Fibroblast of gingiva (primary cell): ENCODE data around the gene IRX2.

Experiments used
- DNase-seq: peaks from one replicate; pipeline ENCODE4 v3.0.0-alpha.2; 2011; ENCODE audit warnings: low read depth

Gene IRX2

GRCh38 chr5:2751592-2752021 is at the start of gene IRX2:
Gene IRX2 (minus strand): TSS chr5:2751677. CDS start chr5:2751413, 264 bp downstream.
- DNase-seq: peak; percentile 43

GRCh38 chr5:2800035-2800434 is 48.6 kb upstream of the IRX2 start:
- no peak for DNase-seq

GRCh38 chr5:2797981-2798380 is 46.5 kb upstream of the IRX2 start:
- no peak for DNase-seq

- no peak for DNase-seq
Measured at GRCh38 chr5:2797160-2797559, 45.7 kb upstream of the IRX2 start.

DNA sequence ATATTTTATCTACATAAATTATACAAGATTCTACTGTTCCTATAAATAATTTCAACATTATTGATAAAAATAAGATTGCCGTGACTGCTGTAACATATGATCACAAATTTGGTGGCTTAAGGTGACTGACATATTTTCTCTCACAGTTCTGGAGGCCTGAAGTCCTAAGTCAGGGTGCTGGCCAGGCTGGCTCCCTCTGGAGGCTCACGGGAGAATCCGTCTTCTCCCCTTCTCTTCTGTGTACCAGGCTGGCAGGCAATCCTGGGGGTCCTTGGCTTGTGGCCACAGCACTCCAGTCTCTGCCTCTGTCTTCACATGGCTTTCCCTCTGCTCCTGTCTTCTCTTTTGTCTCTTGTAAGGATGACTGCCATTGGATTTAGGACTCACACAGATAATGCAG is 31.7 kb upstream of the IRX2 start:
- no peak for DNase-seq

DNA sequence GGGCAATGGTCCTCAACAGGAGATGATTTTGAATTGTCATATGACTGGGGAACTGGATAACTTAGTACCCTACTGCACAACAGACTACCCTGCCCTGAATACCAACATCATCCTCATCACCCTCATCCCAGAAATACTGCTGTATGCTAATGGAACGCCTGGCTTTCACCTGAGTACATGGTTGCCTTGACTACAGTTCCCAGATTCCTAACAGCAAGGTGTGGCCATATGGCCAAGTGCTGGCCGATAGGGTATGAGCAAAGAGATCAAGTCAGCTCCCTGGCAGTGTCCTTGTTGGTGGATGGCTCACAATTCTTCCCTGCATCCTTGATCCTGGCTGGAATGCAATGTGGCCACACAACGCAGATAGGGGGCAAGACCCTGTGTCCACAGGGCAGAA is 31.2 kb upstream of the IRX2 start:
- no peak for DNase-seq

DNA sequence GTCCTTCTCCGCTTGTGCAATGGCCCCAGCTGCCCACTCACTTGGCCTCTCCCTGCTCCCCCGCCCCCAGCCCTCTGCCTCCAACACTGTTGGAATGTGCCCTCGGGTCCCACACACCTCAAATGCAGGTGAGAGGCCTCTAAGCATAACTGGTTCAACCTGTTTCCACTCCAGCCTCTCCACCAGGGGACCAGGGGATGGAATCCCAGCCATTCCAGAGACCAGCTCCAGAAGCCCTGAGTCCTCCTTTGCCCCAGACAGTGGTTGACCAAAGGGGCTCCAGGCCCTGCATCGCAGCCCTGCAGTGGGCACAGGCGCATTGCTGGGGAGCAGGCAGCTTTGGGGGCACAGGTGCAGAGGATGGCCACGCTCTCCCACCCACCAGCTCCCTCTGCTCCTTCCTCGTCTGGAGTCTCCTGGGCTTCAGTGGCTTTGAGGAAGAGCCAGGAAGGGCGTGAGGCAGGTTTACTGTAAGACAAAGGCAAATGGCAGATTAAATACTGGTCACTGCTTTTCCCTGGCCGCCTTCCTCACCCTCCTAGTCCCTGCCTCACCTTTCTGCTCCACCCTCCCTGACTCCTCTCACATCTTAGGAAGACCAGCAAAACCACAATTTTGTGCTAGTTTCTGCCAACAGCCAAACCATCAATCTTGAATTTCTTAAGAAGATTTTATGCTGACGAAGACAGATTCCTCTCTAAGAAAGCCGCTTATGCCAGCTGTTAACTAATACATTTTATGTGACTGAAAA is 29.1 kb upstream of the IRX2 start:
- no peak for DNase-seq

DNA sequence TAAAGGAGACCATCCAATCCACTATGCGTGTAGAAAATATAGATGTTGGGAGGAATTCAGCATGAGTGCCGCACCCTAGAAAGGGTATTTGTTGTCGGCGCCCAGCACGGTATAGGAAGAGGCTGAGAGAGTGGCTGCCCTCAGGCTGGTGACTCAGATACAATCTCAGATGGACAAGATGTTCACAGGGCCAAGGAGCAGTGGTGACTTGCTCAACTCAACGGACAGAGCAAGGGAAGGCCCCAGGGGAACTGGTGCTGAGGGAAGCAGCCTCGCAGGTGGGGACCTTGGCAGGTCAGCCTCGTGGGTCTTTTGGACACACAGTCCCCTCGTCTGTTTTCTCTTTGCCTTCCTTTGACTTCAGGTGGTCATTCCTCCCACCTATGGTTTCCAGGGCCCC is 28.0 kb upstream of the IRX2 start:
- DNase-seq: no peak

- no peak for DNase-seq
Measured at GRCh38 chr5:2776337-2777302, 25.1 kb upstream of the IRX2 start.

- no peak for DNase-seq
Measured at GRCh38 chr5:2773327-2773726, 21.9 kb upstream of the IRX2 start.

DNA sequence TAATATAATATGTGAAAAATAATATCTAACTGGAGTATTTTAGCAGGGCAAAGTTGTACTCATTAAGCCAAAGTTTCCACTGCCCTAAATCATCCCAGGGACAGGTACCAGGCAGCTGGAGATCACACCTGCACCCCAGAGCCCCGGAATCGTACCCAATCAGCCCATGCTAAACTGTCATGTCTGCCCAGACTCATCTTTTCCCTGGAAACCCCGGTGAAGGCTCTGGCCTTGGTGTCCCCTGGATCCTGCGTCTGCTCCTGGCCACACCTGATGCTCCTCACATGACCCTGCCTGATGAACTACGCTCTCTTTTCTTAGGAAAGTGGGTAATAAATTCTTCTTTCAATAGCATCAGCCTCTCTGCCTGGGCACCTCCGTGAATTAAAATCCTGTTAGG is 15.6 kb upstream of the IRX2 start:
- DNase-seq: no peak

DNA sequence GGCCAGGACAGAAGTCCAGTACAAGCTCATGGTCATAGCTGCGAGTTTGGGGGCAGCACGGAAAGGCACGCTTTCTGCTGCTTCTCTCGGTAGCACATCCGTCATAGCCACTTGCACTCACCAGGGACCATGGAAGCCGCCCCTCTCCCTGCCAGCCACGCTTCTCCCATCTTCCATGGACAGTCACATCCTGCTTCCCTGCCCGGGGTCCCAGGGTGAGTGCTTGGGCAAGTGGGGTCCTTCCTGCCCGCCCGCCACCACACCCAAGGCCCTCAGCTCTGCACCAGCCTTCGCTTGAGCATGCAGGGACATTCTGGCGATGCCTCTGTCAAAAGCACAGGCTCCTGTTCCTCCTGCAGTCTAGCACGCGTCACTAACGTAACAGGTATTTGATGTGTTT is 13.1 kb upstream of the IRX2 start:
- DNase-seq: no peak

DNA sequence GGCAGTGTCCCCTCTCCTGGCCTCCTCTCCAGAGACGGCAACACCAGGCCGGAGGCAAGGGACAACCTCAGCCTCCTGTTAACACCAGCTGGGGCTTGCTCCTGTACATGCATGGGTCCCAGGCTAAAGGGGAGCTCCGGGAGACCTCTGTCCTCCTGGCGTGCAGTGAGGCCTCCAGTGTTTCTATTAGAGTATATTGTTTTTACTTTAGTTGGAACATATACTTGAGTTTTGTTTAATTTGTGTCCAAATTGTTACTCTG is 12.0 kb upstream of the IRX2 start:
- DNase-seq: no peak

- DNase-seq: no peak
Measured at GRCh38 chr5:2762744-2763532, 11.5 kb upstream of the IRX2 start.

DNA sequence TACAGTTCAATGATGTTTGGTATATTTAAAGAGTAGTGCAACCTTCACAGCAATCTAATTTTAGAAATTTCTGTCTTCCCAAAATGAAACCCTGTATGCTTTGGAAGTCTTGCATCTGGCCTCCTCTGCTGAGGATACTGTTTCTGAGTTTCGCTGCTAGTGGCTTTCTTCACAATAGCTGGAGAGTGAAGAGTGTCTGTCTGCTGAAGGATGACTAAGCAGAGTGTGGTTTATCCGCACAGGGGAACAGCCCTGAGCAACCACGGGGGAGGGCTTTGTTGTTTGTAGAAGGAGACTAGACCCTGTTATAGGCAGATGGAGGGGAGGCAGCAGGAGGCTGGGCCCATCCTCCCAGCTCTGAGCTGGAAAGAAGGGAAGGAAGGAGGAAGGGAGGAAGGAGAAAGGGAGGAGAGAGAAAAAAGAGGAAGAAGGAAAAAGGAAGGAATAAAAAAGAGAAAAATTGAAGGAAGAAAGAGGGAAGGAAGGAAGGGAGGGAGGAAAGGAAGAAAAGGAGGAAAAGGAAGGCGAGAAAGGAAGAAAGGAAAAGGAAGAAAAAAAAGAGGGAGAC is 10.5 kb upstream of the IRX2 start:
- DNase-seq: no peak

DNA sequence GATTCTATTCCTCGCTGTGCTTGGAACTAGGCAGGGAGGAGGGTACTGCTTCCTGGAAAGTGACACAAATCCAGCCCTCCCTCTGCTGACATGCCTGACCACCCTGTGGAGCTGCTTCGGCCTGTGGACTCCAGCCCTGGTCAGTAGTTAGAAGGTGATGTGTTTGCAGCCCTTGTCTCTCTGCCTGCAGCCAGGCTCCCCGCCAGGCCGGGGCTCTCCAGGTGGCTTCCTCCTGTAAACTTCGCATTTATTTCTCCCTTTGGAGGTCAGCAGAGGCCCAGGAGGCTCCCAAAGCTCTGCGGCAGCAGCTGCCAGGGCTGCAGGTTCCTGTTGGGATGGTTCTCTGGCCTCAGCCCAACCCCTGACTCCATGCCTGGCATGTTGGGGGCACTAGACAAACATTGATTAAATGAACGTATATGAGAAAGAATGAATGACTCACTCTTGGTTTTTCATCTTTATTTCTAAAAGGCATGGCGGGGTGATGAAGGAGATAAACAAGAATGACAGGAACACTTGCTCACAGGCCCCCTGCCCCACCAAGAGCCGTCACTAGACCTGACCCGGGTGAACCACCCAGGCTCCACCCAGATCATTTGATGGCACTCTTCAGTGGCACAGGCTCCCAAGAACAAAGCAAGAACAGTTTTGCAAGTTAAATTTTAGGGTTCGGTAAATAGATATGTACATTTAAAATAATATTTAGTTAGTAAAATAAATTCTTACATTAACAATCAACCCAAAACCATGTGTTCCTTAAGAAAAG is 8.4 kb upstream of the IRX2 start:
- DNase-seq: no peak

DNA sequence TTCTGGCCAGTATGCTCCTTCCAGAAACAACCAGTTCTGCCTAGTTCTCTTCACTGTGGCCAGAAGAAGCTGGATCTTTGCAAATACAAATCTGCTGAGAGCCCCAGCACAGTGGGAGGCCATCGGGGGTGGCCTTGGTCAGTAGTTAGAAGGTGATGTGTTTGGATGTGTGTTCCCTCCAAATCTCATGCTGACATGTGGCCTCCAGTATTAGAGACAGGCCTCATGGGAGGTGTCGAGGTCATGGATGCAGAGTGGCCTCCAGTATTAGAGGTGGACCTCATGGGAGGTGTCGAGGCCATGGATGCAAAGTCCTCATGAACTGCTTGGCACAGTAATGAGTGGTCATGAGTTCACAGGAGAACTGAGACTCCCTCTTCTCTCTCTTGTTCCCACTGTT is 7.6 kb upstream of the IRX2 start:
- DNase-seq: no peak

DNA sequence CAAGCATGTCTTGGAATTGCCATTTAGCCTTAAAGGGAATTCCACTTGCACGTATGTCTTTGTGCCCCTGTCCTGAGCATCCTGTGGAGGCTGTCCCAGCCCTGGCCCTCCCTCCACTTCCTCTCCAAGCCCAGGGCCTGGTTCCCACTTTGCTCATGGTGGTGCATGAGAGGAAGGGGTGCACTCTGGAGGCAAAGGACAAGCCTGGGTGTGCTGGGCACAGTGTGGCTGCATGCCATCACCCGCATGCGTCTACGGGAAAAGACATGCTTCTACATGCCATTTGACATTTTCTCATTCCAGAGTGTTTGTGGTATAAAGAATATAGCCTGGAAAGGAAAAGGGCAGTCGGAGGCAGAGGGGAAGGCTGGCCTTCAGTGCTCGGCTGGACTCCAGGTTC is 7.2 kb upstream of the IRX2 start:
- no peak for DNase-seq

- peak; percentile 14 for DNase-seq
Measured at GRCh38 chr5:2757563-2758351, 6.3 kb upstream of the IRX2 start.

- no peak for DNase-seq
Measured at GRCh38 chr5:2756211-2757152, 5.0 kb upstream of the IRX2 start.
